Measurements from ENCODE around the gene DENND1B.

DNA sequence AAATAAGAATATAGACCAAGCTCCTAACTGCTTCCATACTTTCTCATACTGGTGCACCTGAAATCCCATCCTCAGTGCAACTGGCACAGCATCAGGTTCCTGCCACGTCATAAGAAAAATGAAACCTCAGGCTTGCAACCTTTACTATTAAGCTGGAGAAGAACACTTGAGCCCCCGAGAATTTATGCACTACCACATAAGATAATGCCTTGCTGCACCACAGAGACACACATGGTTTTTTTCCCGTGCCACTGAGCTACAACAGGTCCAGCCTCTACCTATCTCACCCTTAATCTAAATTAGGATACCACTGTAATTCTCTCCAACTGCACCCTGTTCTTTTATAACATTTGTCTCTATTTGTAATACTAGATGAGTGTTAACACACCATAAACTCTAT lies 174.5 kb downstream of the DENND1B start:
- TF ChIP-seq ZNF138 (tag by site-specific recombination; IDR thresholded peaks at IDR 0.05; ENCODE audit: borderline replicate concordance) (no peak), HOXD13 (CRISPR knock-in tag; IDR thresholded peaks at IDR 0.05; ENCODE audit: borderline replicate concordance) (no peak)
